ENCODE measurements around the gene CEP95.

CEP95 gene

GRCh38 chr17:64555281-64555680, 48.5 kb downstream of the CEP95 start:
- no peak for DNase-seq
- Histone ChIP-seq H3K4me1 (no peaks in the 10 kb centered on the region), H3K4me3 (ENCODE audit: low read depth, low read length) (no peak overlapping the region), H3K36me3 (no peaks in the 10 kb centered on the region; the same call in 1 of the 2 replicates), H3K27me3 (no peaks in the 10 kb centered on the region), H3K9me3 (no peaks in the 10 kb centered on the region)
- TF ChIP-seq, protein P1, sequence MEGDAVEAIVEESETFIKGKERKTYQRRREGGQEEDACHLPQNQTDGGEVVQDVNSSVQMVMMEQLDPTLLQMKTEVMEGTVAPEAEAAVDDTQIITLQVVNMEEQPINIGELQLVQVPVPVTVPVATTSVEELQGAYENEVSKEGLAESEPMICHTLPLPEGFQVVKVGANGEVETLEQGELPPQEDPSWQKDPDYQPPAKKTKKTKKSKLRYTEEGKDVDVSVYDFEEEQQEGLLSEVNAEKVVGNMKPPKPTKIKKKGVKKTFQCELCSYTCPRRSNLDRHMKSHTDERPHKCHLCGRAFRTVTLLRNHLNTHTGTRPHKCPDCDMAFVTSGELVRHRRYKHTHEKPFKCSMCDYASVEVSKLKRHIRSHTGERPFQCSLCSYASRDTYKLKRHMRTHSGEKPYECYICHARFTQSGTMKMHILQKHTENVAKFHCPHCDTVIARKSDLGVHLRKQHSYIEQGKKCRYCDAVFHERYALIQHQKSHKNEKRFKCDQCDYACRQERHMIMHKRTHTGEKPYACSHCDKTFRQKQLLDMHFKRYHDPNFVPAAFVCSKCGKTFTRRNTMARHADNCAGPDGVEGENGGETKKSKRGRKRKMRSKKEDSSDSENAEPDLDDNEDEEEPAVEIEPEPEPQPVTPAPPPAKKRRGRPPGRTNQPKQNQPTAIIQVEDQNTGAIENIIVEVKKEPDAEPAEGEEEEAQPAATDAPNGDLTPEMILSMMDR (IDR thresholded peaks at IDR 0.05; ENCODE audit: low read depth, low read length) = no peak

- TF ChIP-seq, protein P1 (IDR thresholded peaks at IDR 0.05; ENCODE audit: low read depth, low read length) = no peak
- Histone ChIP-seq H3K27me3 (no peaks in the 10 kb centered on the region), H3K4me1 (no peaks in the 10 kb centered on the region), H3K4me3 (ENCODE audit: low read depth, low read length) (no peak overlapping the region), H3K36me3 (peaks cover 14% of the 10 kb centered on the region), H3K9me3 (no peaks in the 10 kb centered on the region)
- DNase-seq = no peak
Observed at GRCh38 chr17:64564098-64564497, 57.3 kb downstream of the CEP95 start.

GRCh38 chr17:64565563-64565962, 58.8 kb downstream of the CEP95 start:
- no peak for DNase-seq
- no peaks in the 10 kb centered on the region for H3K9me3 ChIP-seq
- peaks cover 20% of the 10 kb centered on the region for H3K36me3 ChIP-seq
- H3K4me1 ChIP-seq = no peaks in the 10 kb centered on the region
- H3K27me3 ChIP-seq = no peaks in the 10 kb centered on the region
- no peak overlapping the region for H3K4me3 ChIP-seq (ENCODE audit: low read depth, low read length)
- TF ChIP-seq, protein P1 (IDR thresholded peaks at IDR 0.05; ENCODE audit: low read depth, low read length) = no peak

GRCh38 chr17:64571746-64572145, 65.0 kb downstream of the CEP95 start:
- Histone ChIP-seq H3K4me3 (ENCODE audit: low read depth, low read length) (no peak overlapping the region), H3K36me3 (peaks cover 18% of the 10 kb centered on the region), H3K4me1 (no peaks in the 10 kb centered on the region), H3K27me3 (no peaks in the 10 kb centered on the region), H3K9me3 (no peaks in the 10 kb centered on the region)
- no peak for DNase-seq
- TF ChIP-seq, protein P1 (IDR thresholded peaks at IDR 0.05; ENCODE audit: low read depth, low read length) = no peak

- Histone ChIP-seq H3K36me3 (peaks cover 18% of the 10 kb centered on the region), H3K4me1 (no peaks in the 10 kb centered on the region), H3K9me3 (no peaks in the 10 kb centered on the region), H3K27me3 (no peaks in the 10 kb centered on the region), H3K4me3 (ENCODE audit: low read depth, low read length) (no peak overlapping the region)
- TF ChIP-seq, protein P1 (IDR thresholded peaks at IDR 0.05; ENCODE audit: low read depth, low read length) = no peak
- no peak for DNase-seq
Observed at GRCh38 chr17:64572682-64573154, 65.9 kb downstream of the CEP95 start.

DNA sequence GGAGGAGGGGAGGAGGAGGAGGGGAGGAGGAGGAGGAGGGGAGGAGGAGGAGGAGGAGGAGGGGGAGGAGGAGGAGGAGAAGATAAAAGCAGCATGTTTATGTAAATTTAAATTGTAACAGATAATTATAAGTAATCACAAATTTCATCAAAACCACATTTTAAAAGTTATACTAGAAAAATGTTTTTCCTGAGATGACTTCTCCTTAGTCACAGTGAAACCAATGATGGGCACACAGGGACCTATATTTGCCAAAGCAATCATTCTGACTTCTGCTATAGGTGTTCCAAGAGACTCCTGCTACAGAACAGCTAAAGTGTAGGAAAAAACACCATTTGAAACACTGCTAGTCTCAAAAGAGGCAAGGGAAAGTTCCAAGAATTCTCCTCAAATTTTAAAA, 66.4 kb downstream of the CEP95 start:
- TF ChIP-seq, protein P1 (IDR thresholded peaks at IDR 0.05; ENCODE audit: low read depth, low read length) = no peak
- Histone ChIP-seq H3K4me1 (no peaks in the 10 kb centered on the region), H3K27me3 (no peaks in the 10 kb centered on the region), H3K4me3 (ENCODE audit: low read depth, low read length) (no peak overlapping the region), H3K9me3 (no peaks in the 10 kb centered on the region), H3K36me3 (peaks cover 16% of the 10 kb centered on the region)
- DNase-seq = no peak
